Measurements from ENCODE around the gene BMP6.
A peak's percentile ranks its signal among the peaks of the same experiment; 100 is the strongest.

Gene BMP6

GRCh38 chr6:7720346-7720745, 5.6 kb upstream of the BMP6 start:
- no peak for DNase-seq (ENCODE audit: low spot score)

DNA sequence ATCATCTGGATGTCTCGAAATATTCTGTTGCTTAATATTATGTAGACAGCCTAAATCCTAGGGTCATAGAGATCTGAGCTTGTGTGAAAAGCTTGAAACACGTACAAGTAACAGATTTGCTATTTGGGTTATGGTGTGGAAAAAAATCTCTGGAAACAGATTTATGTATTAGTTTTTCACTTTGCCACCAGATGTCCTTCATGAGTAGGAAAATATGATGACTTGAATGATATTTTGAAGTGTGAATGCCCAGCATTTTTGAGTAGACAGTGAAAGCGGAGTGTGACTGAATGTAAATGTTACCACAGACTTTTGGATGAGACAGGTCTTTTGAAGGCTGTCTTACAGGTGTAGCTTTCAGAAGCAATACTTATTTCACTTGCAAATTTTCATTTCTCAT, 4.2 kb upstream of the BMP6 start:
- no peak for DNase-seq (ENCODE audit: low spot score)

- DNase-seq (ENCODE audit: low spot score) = peak; percentile 74
These were observed 2.9 kb upstream of the BMP6 start for GRCh38 chr6:7723041-7723447.

DNA sequence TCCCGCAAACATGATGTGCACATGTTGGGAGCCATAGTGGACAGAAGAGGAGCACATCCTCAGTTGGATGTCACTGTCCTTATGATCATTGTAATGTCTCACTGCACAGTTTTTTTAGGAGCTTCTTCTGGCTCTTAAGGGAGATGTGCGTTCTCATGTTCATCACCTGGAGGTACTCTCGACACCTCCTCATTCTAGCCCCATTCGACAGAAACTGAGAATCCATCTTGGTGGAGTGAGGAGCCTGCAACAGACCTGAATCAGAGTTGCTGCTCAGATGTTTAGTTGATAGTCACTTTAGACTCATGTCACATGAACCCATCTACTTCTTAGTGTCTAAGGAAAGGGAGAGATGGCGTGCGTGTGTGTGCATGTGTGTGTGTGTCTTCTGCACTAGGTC, 2.3 kb upstream of the BMP6 start:
- no peak for DNase-seq (ENCODE audit: low spot score)

- no peak for DNase-seq (ENCODE audit: low spot score)
These were observed 487 bp upstream of the BMP6 start for GRCh38 chr6:7725412-7725811.

GRCh38 chr6:7726416-7727085, 652 bp downstream of the BMP6 start:
- DNase-seq (ENCODE audit: low spot score) = no peak

DNA sequence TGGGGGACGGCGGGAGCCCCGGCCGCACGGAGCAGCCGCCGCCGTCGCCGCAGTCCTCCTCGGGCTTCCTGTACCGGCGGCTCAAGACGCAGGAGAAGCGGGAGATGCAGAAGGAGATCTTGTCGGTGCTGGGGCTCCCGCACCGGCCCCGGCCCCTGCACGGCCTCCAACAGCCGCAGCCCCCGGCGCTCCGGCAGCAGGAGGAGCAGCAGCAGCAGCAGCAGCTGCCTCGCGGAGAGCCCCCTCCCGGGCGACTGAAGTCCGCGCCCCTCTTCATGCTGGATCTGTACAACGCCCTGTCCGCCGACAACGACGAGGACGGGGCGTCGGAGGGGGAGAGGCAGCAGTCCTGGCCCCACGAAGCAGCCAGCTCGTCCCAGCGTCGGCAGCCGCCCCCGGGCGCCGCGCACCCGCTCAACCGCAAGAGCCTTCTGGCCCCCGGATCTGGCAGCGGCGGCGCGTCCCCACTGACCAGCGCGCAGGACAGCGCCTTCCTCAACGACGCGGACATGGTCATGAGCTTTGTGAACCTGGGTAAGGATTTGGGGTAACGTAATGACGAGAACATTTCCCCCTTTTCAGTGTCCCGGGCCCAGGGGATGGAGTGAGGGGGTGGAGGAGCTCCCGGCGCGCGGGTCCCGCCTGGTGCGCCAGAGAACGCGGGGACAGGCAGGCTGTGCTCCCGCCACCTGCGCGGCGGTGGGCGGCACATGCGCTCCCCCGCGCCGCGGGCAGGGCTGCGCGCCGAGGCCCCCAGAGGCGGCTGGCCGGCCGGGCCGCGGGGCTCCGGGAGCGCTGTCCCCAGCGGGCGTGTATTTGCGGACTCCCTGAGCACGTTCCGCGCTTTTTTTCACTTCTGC, 1.4 kb downstream of the BMP6 start:
- DNase-seq (ENCODE audit: low spot score) = no peak

DNA sequence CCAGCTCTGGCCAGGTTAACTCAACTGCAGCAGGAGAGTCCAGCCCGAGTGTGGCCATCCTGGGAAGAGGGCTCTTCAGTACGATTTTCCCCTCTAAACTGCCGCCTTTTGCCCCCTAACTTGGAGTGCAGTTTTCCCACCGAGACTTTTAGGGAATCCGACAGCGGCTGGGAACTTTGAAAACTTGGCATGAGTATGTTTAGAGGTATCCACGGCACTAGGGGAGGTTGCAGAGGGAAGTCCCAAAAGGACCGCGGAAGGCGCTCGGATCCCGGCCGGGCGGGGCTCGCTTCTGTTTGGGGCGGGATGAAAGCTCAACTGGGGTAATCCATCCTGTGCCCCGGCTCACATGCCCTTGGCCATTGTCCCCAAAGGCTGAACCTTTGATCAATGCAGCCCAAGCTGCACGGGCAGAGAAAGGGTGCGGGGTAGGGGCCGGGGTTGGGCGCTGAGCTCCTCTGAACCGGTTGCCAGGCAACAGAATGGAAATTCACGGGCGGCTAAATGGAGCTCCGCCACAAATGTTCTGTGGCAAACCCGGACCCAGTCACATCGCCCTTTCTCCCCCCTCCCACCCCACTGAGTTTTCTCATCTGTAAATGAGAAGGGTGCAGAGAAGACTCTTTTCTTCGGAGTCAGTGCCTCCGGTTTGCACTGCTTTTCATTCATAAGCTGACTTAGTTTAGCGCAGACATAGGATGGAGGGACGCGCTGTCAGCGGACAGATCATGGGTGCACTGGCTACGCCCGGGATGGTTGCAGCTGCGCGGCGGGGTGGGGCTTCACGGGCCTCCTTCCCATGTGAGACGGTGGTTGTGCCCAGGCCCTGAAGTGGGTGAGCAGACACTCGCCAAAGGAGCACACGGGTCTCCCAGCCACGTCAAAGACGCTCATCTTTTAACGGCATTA, 2.3 kb downstream of the BMP6 start:
- DNase-seq (ENCODE audit: low spot score) = no peak

GRCh38 chr6:7728855-7729590, 3.1 kb downstream of the BMP6 start:
- DNase-seq (ENCODE audit: low spot score) = no peak

GRCh38 chr6:7730001-7730783, 4.3 kb downstream of the BMP6 start:
- DNase-seq (ENCODE audit: low spot score) = no peak

DNA sequence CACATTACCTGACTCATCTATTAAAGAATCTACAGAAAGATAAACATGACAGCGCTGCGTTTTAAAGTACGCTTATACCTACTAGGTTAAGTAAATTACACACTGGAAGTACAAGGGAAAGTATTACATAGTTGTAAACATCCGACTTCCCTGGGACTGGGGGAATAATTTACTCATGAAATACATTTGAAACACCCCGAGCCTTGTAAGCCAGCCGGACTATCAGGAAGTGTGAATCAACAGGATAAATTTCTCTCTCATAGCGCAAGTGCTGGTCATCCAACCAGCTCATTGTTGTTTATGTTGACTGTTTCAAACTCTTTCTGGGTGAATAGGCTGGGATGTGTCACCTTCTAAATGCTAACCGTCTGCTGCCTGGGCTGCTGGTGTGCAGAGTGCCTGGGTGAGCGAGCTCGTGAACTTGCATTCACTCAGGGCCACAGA, 4.9 kb downstream of the BMP6 start:
- DNase-seq (ENCODE audit: low spot score) = peak; percentile 92

DNA sequence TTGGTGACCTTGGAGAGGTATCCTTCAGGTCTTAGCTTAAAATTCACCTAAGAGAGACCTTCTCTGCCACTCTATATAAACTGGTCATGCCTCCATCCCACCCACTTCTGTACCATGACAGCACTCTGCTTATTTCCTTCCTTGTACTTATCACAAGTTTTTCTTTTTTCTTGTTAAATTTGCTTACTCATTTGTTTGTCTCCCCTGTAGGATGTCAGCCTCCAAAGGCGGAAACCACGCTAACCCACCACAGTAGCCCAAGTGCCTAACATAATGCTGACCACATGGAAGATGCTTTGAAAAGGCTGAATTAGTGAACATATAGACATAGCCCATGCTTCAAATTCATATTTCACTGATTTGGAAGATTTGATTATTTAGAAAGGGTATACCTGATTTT, 5.4 kb downstream of the BMP6 start:
- no peak for DNase-seq (ENCODE audit: low spot score)

GRCh38 chr6:7732228-7732627, 6.3 kb downstream of the BMP6 start:
- no peak for DNase-seq (ENCODE audit: low spot score)

DNA sequence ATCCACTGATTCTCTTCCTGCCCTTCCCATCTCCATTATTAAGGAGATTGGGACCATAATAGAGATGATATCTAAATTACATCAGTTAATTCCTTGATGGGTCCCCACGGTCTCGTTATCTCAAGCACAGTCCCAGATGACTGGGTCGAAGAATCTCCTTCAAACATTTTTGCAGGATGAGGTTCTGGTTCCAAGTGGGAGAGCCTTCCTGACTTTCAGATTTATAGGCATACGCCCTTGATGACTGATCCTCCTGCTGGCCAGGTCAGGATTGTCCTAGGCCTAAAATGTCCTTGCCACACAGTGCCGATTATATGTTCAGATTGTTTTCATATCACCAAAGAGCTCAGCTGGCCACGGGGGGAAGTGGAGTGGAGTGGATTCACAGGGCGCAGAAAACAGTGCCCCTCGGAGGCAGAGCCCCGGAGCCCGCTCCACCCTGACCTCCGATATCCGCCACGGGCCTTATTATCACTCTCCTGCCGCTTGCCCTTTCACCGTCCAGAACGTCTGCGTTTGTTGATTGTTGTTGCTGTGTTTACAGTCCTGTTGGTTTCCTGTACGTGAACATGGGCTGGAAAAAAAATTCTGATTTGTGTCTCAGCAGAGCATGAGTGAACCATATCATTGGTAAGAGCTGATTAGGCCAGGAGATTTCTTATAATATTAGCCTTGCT, 8.9 kb downstream of the BMP6 start:
- DNase-seq (ENCODE audit: low spot score) = no peak

DNA sequence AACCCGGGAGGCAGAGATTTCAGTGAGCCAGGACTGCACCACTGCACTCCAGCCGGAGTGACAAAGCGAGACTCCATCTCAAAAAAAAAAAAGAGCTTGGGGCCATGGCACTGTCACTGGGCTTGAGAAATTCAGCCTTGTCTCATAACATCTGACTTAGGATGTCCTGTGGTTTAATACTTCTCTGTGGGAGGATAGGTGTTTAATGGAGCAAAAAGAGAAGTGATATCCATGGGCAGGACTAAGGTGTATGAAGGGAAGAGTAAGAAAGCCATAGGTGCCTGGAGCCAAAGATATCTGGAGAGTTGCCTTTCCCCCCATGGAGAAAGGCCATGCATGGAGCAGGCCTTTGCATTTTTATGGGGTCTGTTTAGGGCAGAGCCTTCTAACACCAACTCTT, 11.2 kb downstream of the BMP6 start:
- no peak for DNase-seq (ENCODE audit: low spot score)

- no peak for DNase-seq (ENCODE audit: low spot score)
These were observed 12.0 kb downstream of the BMP6 start for GRCh38 chr6:7737867-7738266.

DNA sequence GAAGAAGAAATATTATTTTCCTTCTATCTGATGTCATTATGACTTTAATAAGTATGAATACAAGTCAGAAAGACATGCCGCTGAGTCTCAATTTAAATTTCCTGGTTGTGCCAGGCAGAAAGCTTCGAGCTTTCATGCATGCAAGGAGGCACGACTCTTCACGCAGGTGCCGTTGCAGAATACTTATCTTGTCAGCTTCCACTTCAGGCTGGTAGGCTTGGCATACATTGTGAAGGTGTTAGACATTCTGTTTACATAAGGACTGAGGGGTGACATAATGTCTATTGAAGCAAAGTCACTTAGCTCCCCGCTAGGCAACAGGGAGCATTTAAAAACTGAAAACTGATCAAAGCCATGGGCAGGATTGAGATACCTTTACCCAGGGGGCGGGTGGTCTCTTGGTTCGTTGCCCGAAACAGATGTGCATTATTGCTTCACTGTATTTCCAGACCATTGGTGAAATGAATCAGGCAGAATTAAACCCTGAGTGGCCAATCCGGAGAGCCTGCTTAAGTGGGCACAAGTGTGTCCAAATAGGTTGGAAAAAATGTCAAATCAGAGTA, 16.4 kb downstream of the BMP6 start:
- DNase-seq (ENCODE audit: low spot score) = no peak

- no peak for DNase-seq (ENCODE audit: low spot score)
These were observed 20.0 kb downstream of the BMP6 start for GRCh38 chr6:7745942-7746341.

DNA sequence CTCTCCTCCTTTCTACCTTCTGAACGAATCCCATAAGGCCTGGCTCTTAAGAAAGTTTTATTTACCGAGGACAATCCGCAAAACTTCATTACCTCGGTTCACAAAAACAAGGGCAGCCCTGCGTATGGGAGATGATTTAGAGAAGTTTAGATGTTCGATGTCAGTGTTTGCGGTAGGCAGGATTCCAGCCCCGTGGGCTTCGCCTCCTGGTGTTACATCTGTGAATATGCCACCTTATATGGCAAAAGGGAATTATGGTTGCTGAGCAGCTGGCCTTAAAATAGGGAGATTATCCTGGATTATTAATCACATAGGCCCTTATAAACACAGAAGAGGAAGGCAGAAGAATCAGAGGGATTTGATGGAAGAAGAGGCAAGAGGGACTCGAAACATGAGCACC, 21.1 kb downstream of the BMP6 start:
- no peak for DNase-seq (ENCODE audit: low spot score)

DNA sequence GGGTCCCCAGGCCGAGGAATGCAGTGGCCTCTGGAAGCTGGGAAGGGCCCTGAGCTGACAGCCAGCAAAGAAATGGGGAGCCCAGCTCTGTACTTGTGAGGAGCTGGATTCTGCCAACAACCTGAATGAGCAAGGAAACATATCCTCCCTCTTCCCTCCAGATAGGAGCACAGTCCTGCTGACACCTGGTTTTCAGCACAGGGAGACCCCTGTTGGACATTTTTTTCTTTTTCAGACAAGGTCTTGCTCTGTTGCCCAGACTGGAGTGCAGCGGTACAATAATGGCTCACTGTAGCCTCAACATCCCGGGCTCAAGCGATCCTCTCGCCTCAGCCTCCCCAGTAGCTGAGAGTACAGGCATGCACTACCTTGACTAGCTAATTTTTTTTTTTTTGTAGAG, 21.5 kb downstream of the BMP6 start:
- DNase-seq (ENCODE audit: low spot score) = no peak

Measured in AG08395 (cell line).